Left renal cortex interstitium (tissue), 4 donors: Measurements from ENCODE around the gene RBBP8. TPM values are rescaled to one million over a fixed set of nuclear protein-coding genes. Genes with fewer than 3 reads are reported as not detected.

Source experiments
- polyA plus RNA-seq, 4 donors: library from polyadenylated mRNA; unstranded; fragments of 120-200 nt; gene quantifications; one replicate each; pipeline ENCODE4 v1.2.1, GENCODE V29; 2013; ENCODE audit not compliant: insufficient read length in 4 of 4

The RBBP8 gene
- polyA plus RNA-seq, 4 donors, result 38.9 to 64.7 (median 54.9) TPM

Other genes with a start within 250 kb of the RBBP8 start
- 10 to 100 TPM; 22.8 to 26.6 (median 25.9) TPM for gene CABLES1, start 202.2 kb downstream of the RBBP8 start, polyA plus RNA-seq